ENCODE measurements around the gene KRT76. TPM values are rescaled to one million over a fixed set of nuclear protein-coding genes. Genes with fewer than 3 reads are reported as not detected.

Gene KRT76
- total RNA-seq, 1 experiment from 2014 or later: not detected

DNA sequence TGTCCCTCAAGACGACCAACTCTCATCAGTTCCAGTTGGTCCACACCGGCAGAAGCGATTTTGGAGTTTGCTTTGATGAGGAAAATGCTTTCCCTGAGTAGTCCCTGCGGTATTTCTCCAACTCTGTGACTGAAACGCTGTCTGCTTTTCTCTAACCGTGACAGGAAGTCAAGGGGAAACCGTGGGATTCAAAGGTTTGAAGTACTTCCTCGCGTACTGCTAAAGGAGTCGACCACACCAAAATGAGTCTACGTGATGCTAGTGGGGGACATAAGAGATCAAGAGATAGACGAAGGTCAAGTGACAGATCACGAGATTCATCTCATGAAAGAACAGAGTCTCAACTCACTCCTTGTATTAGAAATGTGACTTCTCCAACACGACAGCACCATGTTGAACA is 28.6 kb downstream of the KRT76 start:
- no peak overlapping the region for H3K18ac ChIP-seq (ENCODE audit: insufficient read length, low read depth, low read length)
- H3K56ac ChIP-seq (ENCODE audit: insufficient read length, low read depth, low read length): no peak overlapping the region
- H3K23ac ChIP-seq (ENCODE audit: insufficient read length, low read depth, low read length): no peak overlapping the region
- H3K27me3 Mint-ChIP-seq (ENCODE audit: low read depth): peaks cover 75% of the 10 kb centered on the region
- H3K36me3 Mint-ChIP-seq (ENCODE audit: insufficient read depth in 1 of 3, low read depth in 3 of 3): no peaks in the 10 kb centered on the region
- H3K4me1 ChIP-seq (ENCODE audit: insufficient read depth, low read length): no peaks in the 10 kb centered on the region
- H2BK5ac ChIP-seq (ENCODE audit: insufficient read length, low read length): no peak overlapping the region
- H3K14ac ChIP-seq (ENCODE audit: insufficient read depth, low read length): no peak overlapping the region
- H2BK20ac ChIP-seq (ENCODE audit: low read depth, low read length, poor library complexity, severe bottlenecking): no peak overlapping the region
- no peaks in the 10 kb centered on the region for H3K27me3 ChIP-seq (ENCODE audit: insufficient read depth, low read length)
- no peak overlapping the region for H3K9ac ChIP-seq (ENCODE audit: extremely low read depth, insufficient read length, low read length)
- H2AFZ ChIP-seq (ENCODE audit: low read length): no peak overlapping the region
- H3K27ac Mint-ChIP-seq: no peak overlapping the region
- no peak overlapping the region for H3K4me2 ChIP-seq (ENCODE audit: insufficient read depth, insufficient read length, low read length)
- no peak overlapping the region for H4K91ac ChIP-seq (ENCODE audit: insufficient read length, low read depth, low read length)
- no peak overlapping the region for H3K4me3 Mint-ChIP-seq
- no peaks in the 10 kb centered on the region for H3K79me1 ChIP-seq (ENCODE audit: insufficient read depth, low read depth, low read length, poor library complexity, severe bottlenecking)
- TF ChIP-seq, protein P1, sequence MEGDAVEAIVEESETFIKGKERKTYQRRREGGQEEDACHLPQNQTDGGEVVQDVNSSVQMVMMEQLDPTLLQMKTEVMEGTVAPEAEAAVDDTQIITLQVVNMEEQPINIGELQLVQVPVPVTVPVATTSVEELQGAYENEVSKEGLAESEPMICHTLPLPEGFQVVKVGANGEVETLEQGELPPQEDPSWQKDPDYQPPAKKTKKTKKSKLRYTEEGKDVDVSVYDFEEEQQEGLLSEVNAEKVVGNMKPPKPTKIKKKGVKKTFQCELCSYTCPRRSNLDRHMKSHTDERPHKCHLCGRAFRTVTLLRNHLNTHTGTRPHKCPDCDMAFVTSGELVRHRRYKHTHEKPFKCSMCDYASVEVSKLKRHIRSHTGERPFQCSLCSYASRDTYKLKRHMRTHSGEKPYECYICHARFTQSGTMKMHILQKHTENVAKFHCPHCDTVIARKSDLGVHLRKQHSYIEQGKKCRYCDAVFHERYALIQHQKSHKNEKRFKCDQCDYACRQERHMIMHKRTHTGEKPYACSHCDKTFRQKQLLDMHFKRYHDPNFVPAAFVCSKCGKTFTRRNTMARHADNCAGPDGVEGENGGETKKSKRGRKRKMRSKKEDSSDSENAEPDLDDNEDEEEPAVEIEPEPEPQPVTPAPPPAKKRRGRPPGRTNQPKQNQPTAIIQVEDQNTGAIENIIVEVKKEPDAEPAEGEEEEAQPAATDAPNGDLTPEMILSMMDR (conservative IDR thresholded peaks at IDR 0.05): no peak
- no peaks in the 10 kb centered on the region for H3K9me3 ChIP-seq (ENCODE audit: control insufficient read depth, low read depth, low read length)
- H4K5ac ChIP-seq (ENCODE audit: insufficient read length, low read depth, low read length): no peak overlapping the region
- H3K79me2 ChIP-seq (ENCODE audit: insufficient read depth, low read length): no peaks in the 10 kb centered on the region
- H4K20me1 ChIP-seq (ENCODE audit: control insufficient read depth, insufficient read depth, insufficient read length): no peaks in the 10 kb centered on the region
- no peaks in the 10 kb centered on the region for H3K9me3 Mint-ChIP-seq
- no peak overlapping the region for H2BK12ac ChIP-seq (ENCODE audit: insufficient read length, low read depth, low read length)
- no peak overlapping the region for H3K4ac ChIP-seq (ENCODE audit: low read depth, low read length)
- H2BK120ac ChIP-seq (ENCODE audit: low read depth, low read length, poor library complexity, severe bottlenecking): no peak overlapping the region
- H3K4me1 Mint-ChIP-seq: no peaks in the 10 kb centered on the region
- no peak overlapping the region for H3K27ac ChIP-seq (ENCODE audit: insufficient read length, low read depth, low read length)
- DNase-seq: no peak
- no peak overlapping the region for H2BK15ac ChIP-seq (ENCODE audit: low read depth, low read length)
- WGBS (ENCODE audit: extremely low coverage, insufficient read length, low lambda C conversion rate): no CpG with 5 or more reads among the region's 14 CpGs
- H4K8ac ChIP-seq (replicated peaks; ENCODE audit: insufficient read length, low read depth, low read length): no peak overlapping the region
- H3T11ph ChIP-seq (ENCODE audit: low read length): no peak overlapping the region
- H3K23me2 ChIP-seq (ENCODE audit: insufficient read length, low read depth, low read length, poor library complexity, severe bottlenecking): no peaks in the 10 kb centered on the region
- no peak overlapping the region for H2AK5ac ChIP-seq (ENCODE audit: insufficient read length, low read length)

Data from H9 (cell line).